HepG2 (cell line): ENCODE data around the gene TTF2.

Source experiments
- DMAP1 ChIP-seq: IDR thresholded peaks from 2 replicates; pipeline ENCODE4 v1.6.1; 2016
- DNMT1 ChIP-seq: sonication (generic); formaldehyde crosslinking; IDR thresholded peaks from 2 replicates; pipeline ENCODE4 v1.5.1; 2020; ENCODE audit warnings: mild to moderate bottlenecking, missing genetic modification reagents
- FOXK2 ChIP-seq: fragments of 450-650 bp; IDR thresholded peaks from 2 replicates; pipeline ENCODE4 v1.6.1; 2016
- HCFC1 ChIP-seq: fragments of 150-350 bp; IDR thresholded peaks from 2 replicates; pipeline ENCODE4 v1.6.1; 2014; ENCODE audit warnings: low read depth, low read length
- ISX ChIP-seq: sonication (generic); formaldehyde crosslinking; conservative IDR thresholded peaks from 2 replicates; pipeline ENCODE4 v1.5.0; 2020; ENCODE audit warnings: missing genetic modification reagents
- JUN ChIP-seq: sonication (generic); formaldehyde crosslinking; IDR thresholded peaks from 2 replicates; pipeline ENCODE4 v1.4.0; 2020; ENCODE audit warnings: mild to moderate bottlenecking, missing genetic modification reagents
- SIN3A ChIP-seq: IDR thresholded peaks from 2 replicates; pipeline ENCODE4 v1.6.1; 2011; ENCODE audit warnings: low read depth, mild to moderate bottlenecking, control low read depth, low read length, borderline replicate concordance
- ZMYM4 ChIP-seq: sonication (generic); formaldehyde crosslinking; IDR thresholded peaks from 2 replicates; pipeline ENCODE4 v1.8.1; 2023; ENCODE audit warnings: mild to moderate bottlenecking, missing genetic modification reagents
- ZNF274 ChIP-seq: sonication (generic); formaldehyde crosslinking; IDR thresholded peaks from 2 replicates; pipeline ENCODE4 v1.5.1; 2020; ENCODE audit warnings: mild to moderate bottlenecking, missing genetic modification reagents
- ZNF670 ChIP-seq: sonication (generic); formaldehyde crosslinking; IDR thresholded peaks from 2 replicates; pipeline ENCODE4 v1.8.0; 2022; ENCODE audit warnings: mild to moderate bottlenecking, missing genetic modification reagents, borderline replicate concordance
- ZSCAN21 ChIP-seq: sonication (generic); formaldehyde crosslinking; IDR thresholded peaks from 2 replicates; pipeline ENCODE4 v1.8.0; 2022; ENCODE audit warnings: mild to moderate bottlenecking, missing genetic modification reagents, moderate library complexity, borderline replicate concordance
- TF ChIP-seq, protein P1 (sequence below): sonication (generic); formaldehyde crosslinking; IDR thresholded peaks from 2 replicates; pipeline ENCODE4 v1.4.0; 2020; ENCODE audit warnings: missing genetic modification reagents
- TF ChIP-seq, protein P2 (sequence below): sonication (generic); formaldehyde crosslinking; IDR thresholded peaks from 2 replicates; pipeline ENCODE4 v1.4.0; 2020; ENCODE audit warnings: missing genetic modification reagents
- TF ChIP-seq, protein P3 (sequence below): sonication (generic); formaldehyde crosslinking; IDR thresholded peaks from 2 replicates; pipeline ENCODE4 v1.5.0; 2020; ENCODE audit warnings: mild to moderate bottlenecking, missing genetic modification reagents, moderate library complexity

GRCh38 chr1:117094841-117095604, 34.9 kb downstream of the TTF2 start:
- TF ChIP-seq, protein P1, sequence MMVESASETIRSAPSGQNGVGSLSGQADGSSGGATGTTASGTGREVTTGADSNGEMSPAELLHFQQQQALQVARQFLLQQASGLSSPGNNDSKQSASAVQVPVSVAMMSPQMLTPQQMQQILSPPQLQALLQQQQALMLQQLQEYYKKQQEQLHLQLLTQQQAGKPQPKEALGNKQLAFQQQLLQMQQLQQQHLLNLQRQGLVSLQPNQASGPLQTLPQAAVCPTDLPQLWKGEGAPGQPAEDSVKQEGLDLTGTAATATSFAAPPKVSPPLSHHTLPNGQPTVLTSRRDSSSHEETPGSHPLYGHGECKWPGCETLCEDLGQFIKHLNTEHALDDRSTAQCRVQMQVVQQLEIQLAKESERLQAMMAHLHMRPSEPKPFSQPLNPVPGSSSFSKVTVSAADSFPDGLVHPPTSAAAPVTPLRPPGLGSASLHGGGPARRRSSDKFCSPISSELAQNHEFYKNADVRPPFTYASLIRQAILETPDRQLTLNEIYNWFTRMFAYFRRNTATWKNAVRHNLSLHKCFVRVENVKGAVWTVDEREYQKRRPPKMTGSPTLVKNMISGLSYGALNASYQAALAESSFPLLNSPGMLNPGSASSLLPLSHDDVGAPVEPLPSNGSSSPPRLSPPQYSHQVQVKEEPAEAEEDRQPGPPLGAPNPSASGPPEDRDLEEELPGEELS (CRISPR knock-in tag) = no peak
- TF ChIP-seq, protein P2, sequence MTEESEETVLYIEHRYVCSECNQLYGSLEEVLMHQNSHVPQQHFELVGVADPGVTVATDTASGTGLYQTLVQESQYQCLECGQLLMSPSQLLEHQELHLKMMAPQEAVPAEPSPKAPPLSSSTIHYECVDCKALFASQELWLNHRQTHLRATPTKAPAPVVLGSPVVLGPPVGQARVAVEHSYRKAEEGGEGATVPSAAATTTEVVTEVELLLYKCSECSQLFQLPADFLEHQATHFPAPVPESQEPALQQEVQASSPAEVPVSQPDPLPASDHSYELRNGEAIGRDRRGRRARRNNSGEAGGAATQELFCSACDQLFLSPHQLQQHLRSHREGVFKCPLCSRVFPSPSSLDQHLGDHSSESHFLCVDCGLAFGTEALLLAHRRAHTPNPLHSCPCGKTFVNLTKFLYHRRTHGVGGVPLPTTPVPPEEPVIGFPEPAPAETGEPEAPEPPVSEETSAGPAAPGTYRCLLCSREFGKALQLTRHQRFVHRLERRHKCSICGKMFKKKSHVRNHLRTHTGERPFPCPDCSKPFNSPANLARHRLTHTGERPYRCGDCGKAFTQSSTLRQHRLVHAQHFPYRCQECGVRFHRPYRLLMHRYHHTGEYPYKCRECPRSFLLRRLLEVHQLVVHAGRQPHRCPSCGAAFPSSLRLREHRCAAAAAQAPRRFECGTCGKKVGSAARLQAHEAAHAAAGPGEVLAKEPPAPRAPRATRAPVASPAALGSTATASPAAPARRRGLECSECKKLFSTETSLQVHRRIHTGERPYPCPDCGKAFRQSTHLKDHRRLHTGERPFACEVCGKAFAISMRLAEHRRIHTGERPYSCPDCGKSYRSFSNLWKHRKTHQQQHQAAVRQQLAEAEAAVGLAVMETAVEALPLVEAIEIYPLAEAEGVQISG (CRISPR knock-in tag) = no peak
- TF ChIP-seq ZNF670 (CRISPR knock-in tag) (no peak), ZNF274 (CRISPR knock-in tag) (no peak), FOXK2 (no peak), DMAP1 (no peak), ZSCAN21 (CRISPR knock-in tag) (no peak), JUN (CRISPR knock-in tag) (no peak), DNMT1 (CRISPR knock-in tag) (no peak), ISX (CRISPR knock-in tag) (no peak), SIN3A (no peak), ZMYM4 (no peak), HCFC1 (no peak)
- TF ChIP-seq, protein P3, sequence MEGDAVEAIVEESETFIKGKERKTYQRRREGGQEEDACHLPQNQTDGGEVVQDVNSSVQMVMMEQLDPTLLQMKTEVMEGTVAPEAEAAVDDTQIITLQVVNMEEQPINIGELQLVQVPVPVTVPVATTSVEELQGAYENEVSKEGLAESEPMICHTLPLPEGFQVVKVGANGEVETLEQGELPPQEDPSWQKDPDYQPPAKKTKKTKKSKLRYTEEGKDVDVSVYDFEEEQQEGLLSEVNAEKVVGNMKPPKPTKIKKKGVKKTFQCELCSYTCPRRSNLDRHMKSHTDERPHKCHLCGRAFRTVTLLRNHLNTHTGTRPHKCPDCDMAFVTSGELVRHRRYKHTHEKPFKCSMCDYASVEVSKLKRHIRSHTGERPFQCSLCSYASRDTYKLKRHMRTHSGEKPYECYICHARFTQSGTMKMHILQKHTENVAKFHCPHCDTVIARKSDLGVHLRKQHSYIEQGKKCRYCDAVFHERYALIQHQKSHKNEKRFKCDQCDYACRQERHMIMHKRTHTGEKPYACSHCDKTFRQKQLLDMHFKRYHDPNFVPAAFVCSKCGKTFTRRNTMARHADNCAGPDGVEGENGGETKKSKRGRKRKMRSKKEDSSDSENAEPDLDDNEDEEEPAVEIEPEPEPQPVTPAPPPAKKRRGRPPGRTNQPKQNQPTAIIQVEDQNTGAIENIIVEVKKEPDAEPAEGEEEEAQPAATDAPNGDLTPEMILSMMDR = no peak
